Measurements from ENCODE around the gene BPHL.
"Not testable (repeated sequence)": the region's sequence is repeated elsewhere in the genome, so short reads cannot be mapped to it uniquely, and the experiment has no call there.

BPHL gene

GRCh38 chr6:3139090-3139903 lies 20.8 kb downstream of the BPHL start:
- H3K9ac ChIP-seq (ENCODE audit: low read depth, low read length), result peak overlapping the region; percentile 43
- H3K36me3 ChIP-seq (ENCODE audit: insufficient read depth, low read length), result peaks cover 22% of the 10 kb centered on the region
- no peaks in the 10 kb centered on the region for H3K27me3 ChIP-seq (ENCODE audit: control insufficient read depth, insufficient read depth, low read length)
- peaks cover 36% of the 10 kb centered on the region for H3K4me1 ChIP-seq (ENCODE audit: control insufficient read depth, insufficient read depth, low read length)
- no peaks in the 10 kb centered on the region for H3K9me3 ChIP-seq (replicated peaks; ENCODE audit: low read length)
- H3K4me3 ChIP-seq (ENCODE audit: low read length), result peak overlapping the region; percentile 39
- H3K4me2 ChIP-seq (ENCODE audit: low read length), result peak overlapping the region; percentile 61

- Histone ChIP-seq H3K4me3 (ENCODE audit: low read length) (no peak overlapping the region), H3K4me2 (ENCODE audit: low read length) (no peak overlapping the region), H3K36me3 (ENCODE audit: insufficient read depth, low read length) (peaks cover 22% of the 10 kb centered on the region), H3K4me1 (ENCODE audit: control insufficient read depth, insufficient read depth, low read length) (peaks cover 36% of the 10 kb centered on the region), H3K9ac (ENCODE audit: low read depth, low read length) (no peak overlapping the region), H3K27me3 (ENCODE audit: control insufficient read depth, insufficient read depth, low read length) (no peaks in the 10 kb centered on the region), H3K9me3 (replicated peaks; ENCODE audit: low read length) (no peaks in the 10 kb centered on the region)
Measured at GRCh38 chr6:3140201-3140600, 21.7 kb downstream of the BPHL start.

GRCh38 chr6:3142536-3142935 lies 24.0 kb downstream of the BPHL start:
- peaks cover 20% of the 10 kb centered on the region for H3K36me3 ChIP-seq (ENCODE audit: insufficient read depth, low read length)
- no peak overlapping the region for H3K4me3 ChIP-seq (ENCODE audit: low read length)
- peaks cover 23% of the 10 kb centered on the region for H3K4me1 ChIP-seq (ENCODE audit: control insufficient read depth, insufficient read depth, low read length)
- no peak overlapping the region for H3K9ac ChIP-seq (ENCODE audit: low read depth, low read length)
- no peak overlapping the region for H3K4me2 ChIP-seq (ENCODE audit: low read length)
- no peaks in the 10 kb centered on the region for H3K27me3 ChIP-seq (ENCODE audit: control insufficient read depth, insufficient read depth, low read length)
- H3K9me3 ChIP-seq (replicated peaks; ENCODE audit: low read length), result no peaks in the 10 kb centered on the region

GRCh38 chr6:3143158-3143557 lies 24.6 kb downstream of the BPHL start:
- no peak overlapping the region for H3K4me3 ChIP-seq (ENCODE audit: low read length)
- H3K27me3 ChIP-seq (ENCODE audit: control insufficient read depth, insufficient read depth, low read length), result no peaks in the 10 kb centered on the region
- H3K4me1 ChIP-seq (ENCODE audit: control insufficient read depth, insufficient read depth, low read length), result peaks cover 18% of the 10 kb centered on the region
- no peaks in the 10 kb centered on the region for H3K9me3 ChIP-seq (replicated peaks; ENCODE audit: low read length)
- no peak overlapping the region for H3K9ac ChIP-seq (ENCODE audit: low read depth, low read length)
- H3K4me2 ChIP-seq (ENCODE audit: low read length), result no peak overlapping the region
- H3K36me3 ChIP-seq (ENCODE audit: insufficient read depth, low read length), result peaks cover 20% of the 10 kb centered on the region

GRCh38 chr6:3144571-3144970 lies 26.1 kb downstream of the BPHL start:
- H3K4me1 ChIP-seq (ENCODE audit: control insufficient read depth, insufficient read depth, low read length), result peaks cover 4% of the 10 kb centered on the region
- H3K9me3 ChIP-seq (replicated peaks; ENCODE audit: low read length), result no peaks in the 10 kb centered on the region
- no peak overlapping the region for H3K9ac ChIP-seq (ENCODE audit: low read depth, low read length)
- no peak overlapping the region for H3K4me2 ChIP-seq (ENCODE audit: low read length)
- H3K27me3 ChIP-seq (ENCODE audit: control insufficient read depth, insufficient read depth, low read length), result no peaks in the 10 kb centered on the region
- peaks cover 23% of the 10 kb centered on the region for H3K36me3 ChIP-seq (ENCODE audit: insufficient read depth, low read length)
- no peak overlapping the region for H3K4me3 ChIP-seq (ENCODE audit: low read length)

- H3K9me3 ChIP-seq (replicated peaks; ENCODE audit: low read length), result no peaks in the 10 kb centered on the region
- no peak overlapping the region for H3K4me3 ChIP-seq (ENCODE audit: low read length)
- no peaks in the 10 kb centered on the region for H3K4me1 ChIP-seq (ENCODE audit: control insufficient read depth, insufficient read depth, low read length)
- H3K9ac ChIP-seq (ENCODE audit: low read depth, low read length), result no peak overlapping the region
- H3K4me2 ChIP-seq (ENCODE audit: low read length), result no peak overlapping the region
- no peaks in the 10 kb centered on the region for H3K27me3 ChIP-seq (ENCODE audit: control insufficient read depth, insufficient read depth, low read length)
- peaks cover 23% of the 10 kb centered on the region for H3K36me3 ChIP-seq (ENCODE audit: insufficient read depth, low read length)
Measured at GRCh38 chr6:3147914-3148757, 29.6 kb downstream of the BPHL start.

GRCh38 chr6:3151691-3152090 lies 33.2 kb downstream of the BPHL start:
- peaks cover 5% of the 10 kb centered on the region for H3K4me1 ChIP-seq (ENCODE audit: control insufficient read depth, insufficient read depth, low read length)
- no peaks in the 10 kb centered on the region for H3K27me3 ChIP-seq (ENCODE audit: control insufficient read depth, insufficient read depth, low read length)
- H3K9me3 ChIP-seq (replicated peaks; ENCODE audit: low read length), result no peaks in the 10 kb centered on the region
- peaks cover 42% of the 10 kb centered on the region for H3K36me3 ChIP-seq (ENCODE audit: insufficient read depth, low read length)
- H3K4me2 ChIP-seq (ENCODE audit: low read length), result no peak overlapping the region
- no peak overlapping the region for H3K4me3 ChIP-seq (ENCODE audit: low read length)
- no peak overlapping the region for H3K9ac ChIP-seq (ENCODE audit: low read depth, low read length)

GRCh38 chr6:3152689-3153088 lies 34.2 kb downstream of the BPHL start:
- Histone ChIP-seq H3K4me3 (ENCODE audit: low read length) (no peak overlapping the region), H3K9me3 (replicated peaks; ENCODE audit: low read length) (no peaks in the 10 kb centered on the region), H3K27me3 (ENCODE audit: control insufficient read depth, insufficient read depth, low read length) (no peaks in the 10 kb centered on the region), H3K4me2 (ENCODE audit: low read length) (no peak overlapping the region), H3K4me1 (ENCODE audit: control insufficient read depth, insufficient read depth, low read length) (peaks cover 5% of the 10 kb centered on the region), H3K36me3 (ENCODE audit: insufficient read depth, low read length) (peaks cover 36% of the 10 kb centered on the region), H3K9ac (ENCODE audit: low read depth, low read length) (no peak overlapping the region)

- H3K4me1 ChIP-seq (ENCODE audit: control insufficient read depth, insufficient read depth, low read length); H3K9me3 ChIP-seq (replicated peaks; ENCODE audit: low read length); H3K27me3 ChIP-seq (ENCODE audit: control insufficient read depth, insufficient read depth, low read length); H3K4me3 ChIP-seq (ENCODE audit: low read length); H3K9ac ChIP-seq (ENCODE audit: low read depth, low read length): not testable (repeated sequence)
- H3K4me2 ChIP-seq (ENCODE audit: low read length), result peak overlapping the region; percentile 97
- peaks cover 28% of the 10 kb centered on the region for H3K36me3 ChIP-seq (ENCODE audit: insufficient read depth, low read length)
Measured at GRCh38 chr6:3155416-3155815, 36.9 kb downstream of the BPHL start.

GRCh38 chr6:3156184-3157130 lies 37.9 kb downstream of the BPHL start:
- Histone ChIP-seq H3K4me3 (ENCODE audit: low read length) (peak overlapping the region; percentile 99), H3K9ac (ENCODE audit: low read depth, low read length) (peak overlapping the region; percentile 99), H3K36me3 (ENCODE audit: insufficient read depth, low read length) (peaks cover 28% of the 10 kb centered on the region), H3K4me2 (ENCODE audit: low read length) (peak overlapping the region; percentile 97)
- H3K4me1 ChIP-seq (ENCODE audit: control insufficient read depth, insufficient read depth, low read length); H3K9me3 ChIP-seq (replicated peaks; ENCODE audit: low read length); H3K27me3 ChIP-seq (ENCODE audit: control insufficient read depth, insufficient read depth, low read length): not testable (repeated sequence)

All from skeletal muscle satellite cell (primary cell).